GM12878 (cell line): ENCODE measurements around the gene ZNF629. TPM values are rescaled to one million over a fixed set of nuclear protein-coding genes. Genes with fewer than 3 reads are reported as not detected.

Experiments used
- ATAC-seq: fragments of 200-7000 bp; cut with Tn5 transposase; 3 replicates; pipeline ENCODE4 v1.9.1; 2020; ENCODE audit warnings: mild to moderate bottlenecking, moderate library complexity
- BruUV-seq: library from RNA; stranded (reverse); fragments of 400-500 nt; replicated peaks from 2 replicates; lab custom pipeline; 2021; lab: Mats Ljungman, UMichigan
- CTCF ChIA-PET: fragments of 300-600 bp; sonication (Branson Sonifier 250); formaldehyde crosslinking; extraction: SDS; loops from one replicate; lab custom pipeline; 2021; ENCODE audit warnings: inconsistent platforms; lab: Yijun Ruan, JAX
- POLR2A ChIA-PET: fragments of 350-600 bp; formaldehyde crosslinking; extraction: SDS; loops from one replicate; lab custom pipeline; 2021; ENCODE audit warnings: inconsistent platforms; lab: Charles Lee
- RAD21 ChIA-PET: fragments of 300-600 bp; sonication (Branson Sonifier 250); formaldehyde crosslinking; loops from one replicate; lab custom pipeline; 2023; ENCODE audit warnings: antibody characterized with exemption; ENCODE audit not compliant: unreplicated experiment; lab: Charles Lee
- SMC1A ChIA-PET: fragments of 300-600 bp; sonication (Branson Sonifier 250); formaldehyde crosslinking; loops from one replicate; lab custom pipeline; 2023; ENCODE audit not compliant: unreplicated experiment, uncharacterized antibody; lab: Charles Lee
- DNase-seq: peaks from one replicate; pipeline ENCODE4 v3.0.0-alpha.2; 2011; ENCODE audit warnings: low read depth, low spot score
- FAIRE-seq: peaks from 3 replicates; lab custom pipeline; 2011; peaks lifted over from hg19 to GRCh38; lab: Jason Lieb, UNC
- H2AFZ ChIP-seq: 2 replicates; pipeline ENCODE4 v1.6.0; 2011; ENCODE audit warnings: low read depth, low read length, control low read depth; ENCODE audit not compliant: control insufficient read depth
- H3K27ac ChIP-seq: 2 replicates; pipeline ENCODE4 v1.5.1; 2011; ENCODE audit warnings: control low read depth; ENCODE audit not compliant: control insufficient read depth, insufficient read depth
- H3K27me3 ChIP-seq, 2 experiments: replicated peaks in 1 of 2; 2 replicates each; pipeline versions ENCODE4 v1.6.0 to v1.6.1; 2011; ENCODE audit warnings: low read length in 1 of 2; ENCODE audit not compliant: control insufficient read depth in 2 of 2, insufficient read depth in 2 of 2
- H3K36me3 ChIP-seq, 2 experiments: 2 replicates each; pipeline ENCODE4 v1.5.1; 2011; ENCODE audit warnings: low read length in 1 of 2; ENCODE audit not compliant: control insufficient read depth in 2 of 2, insufficient read depth in 2 of 2
- H3K4me1 ChIP-seq: 2 replicates; pipeline ENCODE4 v1.6.1; 2011; ENCODE audit warnings: mild to moderate bottlenecking, low read length, moderate library complexity, mixed read lengths; ENCODE audit not compliant: control insufficient read depth, insufficient read depth
- H3K4me2 ChIP-seq: 2 replicates; pipeline ENCODE4 v1.6.0; 2011; ENCODE audit warnings: control low read depth; ENCODE audit not compliant: control insufficient read depth, insufficient read depth
- H3K4me3 ChIP-seq: fragments of 200-600 bp; sonication (generic); 2 replicates; pipeline ENCODE4 v1.5.1; 2016
- H3K79me2 ChIP-seq: 2 replicates; pipeline ENCODE4 v1.6.0; 2011; ENCODE audit warnings: low read length; ENCODE audit not compliant: control insufficient read depth, insufficient read depth
- H3K9ac ChIP-seq: 2 replicates; pipeline ENCODE4 v1.8.0; 2011; ENCODE audit warnings: low read length, control low read depth, mixed read lengths; ENCODE audit not compliant: control insufficient read depth, insufficient read depth
- H3K9me3 ChIP-seq: replicated peaks from 3 replicates; pipeline ENCODE4 v1.5.1; 2011; ENCODE audit warnings: mild to moderate bottlenecking, low read length; ENCODE audit not compliant: control insufficient read depth, insufficient read depth
- H4K20me1 ChIP-seq: 2 replicates; pipeline ENCODE4 v1.6.0; 2011; ENCODE audit not compliant: control insufficient read depth, insufficient read depth
- CEBPB ChIP-seq, 2 experiments: fragments of 150-350 bp in 1 of 2; IDR thresholded peaks; 2 replicates each; pipeline ENCODE4 v1.6.1; 2012 to 2014; ENCODE audit warnings: low read depth in 2 of 2, low read length in 2 of 2, borderline replicate concordance in 1 of 2, inconsistent platforms in 1 of 2
- PAX5 ChIP-seq: IDR thresholded peaks from 2 replicates; pipeline ENCODE4 v1.6.1; 2011; ENCODE audit warnings: low read depth, low read length, borderline replicate concordance
- RUNX3 ChIP-seq: IDR thresholded peaks from 2 replicates; pipeline ENCODE4 v1.6.1; 2012; ENCODE audit warnings: low read length, inconsistent platforms
- WGBS: methylation state at CpG from one replicate; pipeline ENCODE4 v1.1.6; 2016; ENCODE audit warnings: low lambda C conversion rate; ENCODE audit not compliant: insufficient replicate concordance, insufficient coverage; ENCODE audit errors: missing lambda C conversion rate; 5-methylcytosine and 5-hydroxymethylcytosine counted together
- in situ Hi-C: fragments of 300-500 bp; cut with MboI; formaldehyde crosslinking; loops from 9 replicates; pipeline ENCODE4 v1.14.3; 2018; ENCODE audit warnings: mixed read lengths
- intact Hi-C: fragments of 100-400 bp; cut with micrococcal nuclease; formaldehyde crosslinking; loops from one replicate; pipeline ENCODE4 v1.14.2; 2022; ENCODE audit not compliant: unreplicated experiment
- polyA plus RNA-seq, 11 experiments: library from polyadenylated mRNA; depleted of rRNA in 4 of 11; unstranded in 6 of 11; stranded (reverse) in 5 of 11; fragments of >200 nt; fragmentation: Nextera tagmentation in 4 of 11; fragmentation: Illumina TruSeq in 1 of 11; extraction: Ambion mirVana in 4 of 11; extraction: Trizol in 1 of 11; gene quantifications; 1 replicate in 1 of 11; 2 replicates in 10 of 11; pipeline versions ENCODE4 v1.2.1 to v1.2.3, GENCODE V29; 2011 to 2016; ENCODE audit warnings: inconsistent platforms in 2 of 11, missing spikeins in 2 of 11, low read depth in 1 of 11
- total RNA-seq, 4 experiments: library from RNA; depleted of rRNA in 3 of 4; stranded (reverse); fragments of >200 nt in 3 of 4; fragmentation: Illumina TruSeq in 1 of 4; extraction: Trizol in 1 of 4; gene quantifications; 2 replicates each; pipeline versions ENCODE4 v1.2.1 to v1.2.3, GENCODE V29; 2013 to 2021

ZNF629 gene
- total and polyA plus RNA-seq, 10 of the 15 experiments (the other 5 are each of a cell fraction or from before 2014, with no cell fraction given) = 0.02 to 0.69 (median 0.40) TPM

DNA sequence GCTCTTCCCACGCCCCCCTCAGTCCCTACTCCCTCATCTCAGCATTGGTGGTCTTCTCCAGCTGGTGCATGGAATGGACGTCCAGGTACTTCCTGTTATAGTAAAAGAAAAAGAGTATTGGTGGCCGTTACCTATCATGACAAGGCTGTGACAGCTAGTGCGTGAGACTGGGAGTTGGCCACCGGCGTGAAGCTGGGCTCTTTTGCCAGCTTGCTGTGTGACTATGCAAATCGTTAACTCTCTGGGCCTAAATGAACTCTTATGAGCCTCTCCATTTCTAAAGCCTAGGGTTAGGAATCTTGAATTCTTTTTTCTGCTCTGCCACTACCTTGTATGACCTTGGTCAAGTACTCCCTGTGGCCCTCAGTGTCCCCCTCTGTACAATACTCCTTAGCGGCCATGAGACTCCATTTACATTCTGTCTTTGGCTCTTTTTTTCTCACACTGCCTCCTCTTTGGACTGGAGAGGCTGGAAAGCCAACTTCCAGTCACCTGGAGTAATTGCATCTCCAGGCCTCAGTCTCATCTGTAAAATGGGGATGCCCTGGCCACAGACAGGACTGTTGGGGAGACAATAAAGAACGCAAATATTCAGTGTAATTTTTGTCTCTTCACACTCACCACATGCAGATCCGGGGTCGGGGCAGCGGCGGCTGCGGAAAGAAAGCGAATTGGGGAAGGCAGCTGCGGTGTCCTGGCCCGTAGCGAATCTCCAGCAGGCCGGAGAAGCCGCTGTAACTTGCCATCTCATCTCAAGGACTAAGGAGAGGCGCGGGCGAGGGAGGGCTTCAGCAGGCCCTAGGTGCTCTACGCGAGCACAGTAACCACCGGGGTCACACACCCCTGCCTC lies 26.2 kb downstream of the ZNF629 start:
- TF ChIP-seq RUNX3 (0 out of 2 replicates have a peak, but pooled peaks have one; percentile 2), PAX5 (0 out of 2 replicates have a peak, but pooled peaks have one; percentile 22), CEBPB (IDR thresholded peaks at IDR 0.05; ENCODE audit: borderline replicate concordance in 1 of 2, low read depth in 2 of 2, low read length in 2 of 2) (no peak)
- intact Hi-C loops = loop anchor here (5.0 kb wide), 2 partner anchors 104 to 161 kb away; partner anchors contain the start of genes FBRS and FBXL19
- Histone ChIP-seq H3K36me3 (peaks cover 14 to 20% of the 10 kb centered on the region in 2 experiments; a peak in 3 of 4 replicates), H3K4me1 (peaks cover 9% of the 10 kb centered on the region), H3K27ac (peak overlapping the region; percentile 74), H4K20me1 (no peaks in the 10 kb centered on the region), H3K4me2 (peak overlapping the region; percentile 93), H3K9me3 (no peaks in the 10 kb centered on the region), H3K4me3 (peak overlapping the region; percentile 83), H3K79me2 (peaks cover 15% of the 10 kb centered on the region), H3K27me3 (no peaks in the 10 kb centered on the region), H2AFZ (peak overlapping the region; percentile 94), H3K9ac (peak overlapping the region; percentile 65)
- ATAC-seq (no peak), FAIRE-seq (peak; percentile 27), DNase-seq (no peak)
- in situ Hi-C loops = loop anchor here (25.0 kb wide), 1 partner anchor 1126 kb away; no protein-coding TSS in a partner anchor
- TSS peak; percentile 70 for BruUV-seq
- POLR2A ChIA-PET = interaction anchor here (0.5 to 1.6 kb wide), 3 partner anchors 13 to 67 kb away, joined by 4 to 9 read pairs (median 4); partner anchors contain the start of gene PHKG2
- WGBS = 12% methylated on average over 26 of the region's 26 CpGs
- RAD21 ChIA-PET = no interaction called here
- SMC1A ChIA-PET = interaction anchor here (1.8 kb wide), 1 partner anchor 181 kb away, joined by 5 read pairs; no protein-coding TSS in a partner anchor
- CTCF ChIA-PET = interaction anchor here (0.6 to 0.8 kb wide), 2 partner anchors 11 to 67 kb away, joined by 3 read pairs; no protein-coding TSS in a partner anchor
